B cell (primary cell): ENCODE results near the gene SPATA20.

Experiments
- EZH2 ChIP-seq: IDR thresholded peaks from 2 replicates; pipeline ENCODE4 v1.6.1; 2012; ENCODE audit warnings: borderline replicate concordance, low read depth, mild to moderate bottlenecking, moderate library complexity, low read length; ENCODE audit not compliant: insufficient read depth, poor library complexity, severe bottlenecking
- TF ChIP-seq, protein P1 (sequence below): fragments of 200-600 bp; IDR thresholded peaks from one replicate; pipeline ENCODE4 v1.8.0; 2022; ENCODE audit warnings: antibody characterized with exemption, mild to moderate bottlenecking

DNA sequence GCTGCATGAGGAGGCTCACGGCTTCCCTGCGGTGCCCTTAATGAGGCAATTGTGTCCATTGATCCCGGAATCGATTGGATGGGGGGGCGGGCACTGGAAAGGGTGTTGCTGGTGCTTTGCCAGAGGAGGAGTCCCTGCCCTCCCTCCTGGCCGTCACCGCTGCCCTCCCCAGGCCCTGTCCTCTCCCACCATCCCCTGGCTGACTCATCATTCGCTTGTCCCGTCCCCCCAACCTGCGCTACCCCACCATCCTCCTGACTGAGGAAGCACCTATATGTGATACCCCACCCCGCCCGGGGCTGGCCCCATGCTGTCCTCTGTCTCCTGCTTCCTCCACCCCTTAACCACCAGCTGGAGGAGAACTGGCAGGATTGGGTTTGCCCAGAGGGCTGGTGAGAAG, 34.3 kb downstream of the SPATA20 start:
- TF ChIP-seq, protein P1, sequence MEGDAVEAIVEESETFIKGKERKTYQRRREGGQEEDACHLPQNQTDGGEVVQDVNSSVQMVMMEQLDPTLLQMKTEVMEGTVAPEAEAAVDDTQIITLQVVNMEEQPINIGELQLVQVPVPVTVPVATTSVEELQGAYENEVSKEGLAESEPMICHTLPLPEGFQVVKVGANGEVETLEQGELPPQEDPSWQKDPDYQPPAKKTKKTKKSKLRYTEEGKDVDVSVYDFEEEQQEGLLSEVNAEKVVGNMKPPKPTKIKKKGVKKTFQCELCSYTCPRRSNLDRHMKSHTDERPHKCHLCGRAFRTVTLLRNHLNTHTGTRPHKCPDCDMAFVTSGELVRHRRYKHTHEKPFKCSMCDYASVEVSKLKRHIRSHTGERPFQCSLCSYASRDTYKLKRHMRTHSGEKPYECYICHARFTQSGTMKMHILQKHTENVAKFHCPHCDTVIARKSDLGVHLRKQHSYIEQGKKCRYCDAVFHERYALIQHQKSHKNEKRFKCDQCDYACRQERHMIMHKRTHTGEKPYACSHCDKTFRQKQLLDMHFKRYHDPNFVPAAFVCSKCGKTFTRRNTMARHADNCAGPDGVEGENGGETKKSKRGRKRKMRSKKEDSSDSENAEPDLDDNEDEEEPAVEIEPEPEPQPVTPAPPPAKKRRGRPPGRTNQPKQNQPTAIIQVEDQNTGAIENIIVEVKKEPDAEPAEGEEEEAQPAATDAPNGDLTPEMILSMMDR: no peak
- no peak for TF ChIP-seq EZH2
